ENCODE data around the gene WFIKKN1.

Gene WFIKKN1

GRCh38 chr16:646679-647172 lies 15.9 kb downstream of the WFIKKN1 start:
- in situ Hi-C loops (cut with MboI; ENCODE audit: low pct_unique_long_range_greater_than_20kb, low sequenced_read_pairs) = no loop called here

GRCh38 chr16:647173-647902 lies 16.6 kb downstream of the WFIKKN1 start:
- DNase-seq = no peak
- in situ Hi-C loops (cut with MboI; ENCODE audit: low pct_unique_long_range_greater_than_20kb, low sequenced_read_pairs) = no loop called here

More at GRCh38 chr16:646679-647172, 15.9 kb downstream of the WFIKKN1 start:
- DNase-seq = no peak

- DNase-seq = no peak
- in situ Hi-C loops (cut with MboI; ENCODE audit: low pct_unique_long_range_greater_than_20kb, low sequenced_read_pairs) = no loop called here
Measured at GRCh38 chr16:648071-648780, 17.4 kb downstream of the WFIKKN1 start.

DNA sequence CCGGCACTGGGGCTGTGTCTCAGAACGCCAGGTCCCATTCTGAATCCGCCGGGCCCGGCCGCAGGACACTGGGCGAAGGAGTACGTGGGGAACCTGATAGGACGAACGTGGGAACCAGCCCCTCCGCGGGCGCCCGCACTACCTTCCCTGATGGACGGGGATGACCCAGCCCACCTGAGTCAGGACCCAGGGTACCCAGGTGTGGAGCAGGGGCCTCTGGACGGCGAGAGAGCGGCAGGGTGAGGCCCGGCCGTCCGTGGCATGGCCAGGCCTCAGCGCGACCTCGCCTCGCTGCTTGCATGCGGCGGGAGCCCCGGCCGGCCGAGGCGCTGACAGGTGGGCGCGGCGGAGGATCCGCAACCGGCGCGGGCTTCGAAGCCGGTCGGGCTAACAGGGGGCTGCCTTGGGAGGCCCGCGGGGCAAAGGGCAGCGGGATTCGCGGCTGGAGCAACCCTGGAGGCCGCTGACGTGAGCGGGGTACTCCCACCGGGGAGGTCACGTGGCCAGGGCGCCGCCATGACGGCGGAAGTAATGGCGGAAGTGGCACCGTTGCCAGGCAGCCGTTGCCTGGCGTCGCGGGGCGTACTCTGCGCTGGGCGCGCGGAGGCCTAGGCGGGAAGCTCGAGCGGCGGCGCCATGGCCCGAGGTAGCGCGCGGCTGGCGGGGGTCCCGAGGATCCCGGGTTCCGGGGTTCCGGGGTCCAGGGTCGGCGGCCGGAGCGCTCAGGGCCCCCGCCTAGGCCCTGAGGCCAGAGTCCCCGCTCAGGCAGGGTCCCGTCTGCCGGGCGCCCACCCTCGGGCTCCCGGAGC lies 18.2 kb downstream of the WFIKKN1 start, which contains the start of gene WDR90:
Gene WDR90, plus strand, starts transcription at position 585 of the 809 bp plus-strand sequence. Its CDS starts 52 bp downstream, at position 637.
- in situ Hi-C loops (cut with MboI; ENCODE audit: low pct_unique_long_range_greater_than_20kb, low sequenced_read_pairs) = no loop called here
- DNase-seq = peak; percentile 88

- no peak for DNase-seq
- in situ Hi-C loops (cut with MboI; ENCODE audit: low pct_unique_long_range_greater_than_20kb, low sequenced_read_pairs) = no loop called here
Measured at GRCh38 chr16:649631-650030, 18.8 kb downstream of the WFIKKN1 start.

GRCh38 chr16:651844-652243 lies 21.1 kb downstream of the WFIKKN1 start:
- in situ Hi-C loops (cut with MboI; ENCODE audit: low pct_unique_long_range_greater_than_20kb, low sequenced_read_pairs) = no loop called here
- DNase-seq = no peak

GRCh38 chr16:652454-653305 lies 21.9 kb downstream of the WFIKKN1 start:
- in situ Hi-C loops (cut with MboI; ENCODE audit: low pct_unique_long_range_greater_than_20kb, low sequenced_read_pairs) = no loop called here

GRCh38 chr16:654034-654433 lies 23.2 kb downstream of the WFIKKN1 start:
- in situ Hi-C loops (cut with MboI; ENCODE audit: low pct_unique_long_range_greater_than_20kb, low sequenced_read_pairs) = no loop called here
- DNase-seq = no peak

More at GRCh38 chr16:652454-653305, 21.9 kb downstream of the WFIKKN1 start:
- no peak for DNase-seq

GRCh38 chr16:657487-657886 lies 26.7 kb downstream of the WFIKKN1 start:
- DNase-seq = no peak
- in situ Hi-C loops (cut with MboI; ENCODE audit: low pct_unique_long_range_greater_than_20kb, low sequenced_read_pairs) = no loop called here

- in situ Hi-C loops (cut with MboI; ENCODE audit: low pct_unique_long_range_greater_than_20kb, low sequenced_read_pairs) = no loop called here
- no peak for DNase-seq
Measured at GRCh38 chr16:658679-659571, 28.1 kb downstream of the WFIKKN1 start.

DNA sequence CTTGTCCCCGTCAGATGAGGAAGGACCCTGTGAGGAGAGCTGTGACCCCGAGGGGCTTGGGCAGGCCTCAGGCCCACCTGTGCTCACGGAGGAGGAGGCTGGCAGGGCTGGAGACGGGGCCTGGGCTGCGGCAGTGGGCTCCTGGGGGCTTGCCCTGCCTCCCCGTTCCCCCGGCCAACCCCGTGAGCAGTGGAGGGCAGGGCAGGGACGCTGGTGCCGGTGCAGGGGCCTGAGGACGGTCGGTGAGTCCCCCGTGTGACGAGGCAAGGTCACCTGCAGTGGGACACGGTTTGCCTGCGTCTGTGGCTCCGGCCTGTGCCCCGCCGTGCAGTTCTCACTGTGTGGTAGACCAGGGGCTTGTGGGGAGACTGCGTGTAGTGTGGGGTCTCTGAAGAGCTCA lies 28.8 kb downstream of the WFIKKN1 start:
- DNase-seq = no peak
- in situ Hi-C loops (cut with MboI; ENCODE audit: low pct_unique_long_range_greater_than_20kb, low sequenced_read_pairs) = no loop called here

GRCh38 chr16:660132-660458 lies 29.3 kb downstream of the WFIKKN1 start:
- in situ Hi-C loops (cut with MboI; ENCODE audit: low pct_unique_long_range_greater_than_20kb, low sequenced_read_pairs) = no loop called here
- DNase-seq = no peak

DNA sequence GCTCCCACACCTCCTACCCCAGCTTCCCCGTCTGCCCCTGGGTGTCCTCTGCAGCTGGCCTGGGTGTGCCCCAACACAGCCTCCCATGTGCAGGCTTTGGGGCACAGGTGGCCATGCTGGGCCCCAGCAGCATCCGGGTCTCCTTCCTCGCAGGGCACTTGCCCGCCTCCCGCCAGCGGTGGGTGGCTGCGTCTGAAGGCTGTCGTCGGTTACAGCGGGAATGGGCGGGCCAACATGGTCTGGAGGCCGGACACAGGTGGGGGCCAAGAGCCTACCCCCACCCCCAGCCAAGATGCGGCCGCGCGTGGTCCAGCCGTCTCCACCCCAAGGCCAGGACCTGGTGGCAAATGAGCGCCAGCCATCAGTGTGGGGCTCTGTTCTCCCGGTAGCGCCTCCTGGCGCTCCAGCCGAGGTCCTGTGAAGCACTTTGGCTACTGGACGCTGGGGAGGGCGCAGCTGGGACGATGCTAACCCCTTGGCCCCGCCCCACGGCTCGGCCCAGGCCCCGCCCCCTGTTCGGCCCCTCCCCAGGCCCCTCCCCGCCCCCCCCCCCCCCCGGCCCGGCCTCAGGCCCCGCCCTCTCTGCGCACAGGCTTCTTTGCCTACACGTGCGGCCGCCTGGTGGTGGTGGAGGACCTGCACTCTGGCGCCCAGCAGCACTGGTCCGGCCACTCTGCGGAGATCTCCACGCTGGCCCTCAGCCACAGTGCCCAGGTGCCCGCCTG lies 29.8 kb downstream of the WFIKKN1 start:
- DNase-seq = no peak
- in situ Hi-C loops (cut with MboI; ENCODE audit: low pct_unique_long_range_greater_than_20kb, low sequenced_read_pairs) = no loop called here

DNA sequence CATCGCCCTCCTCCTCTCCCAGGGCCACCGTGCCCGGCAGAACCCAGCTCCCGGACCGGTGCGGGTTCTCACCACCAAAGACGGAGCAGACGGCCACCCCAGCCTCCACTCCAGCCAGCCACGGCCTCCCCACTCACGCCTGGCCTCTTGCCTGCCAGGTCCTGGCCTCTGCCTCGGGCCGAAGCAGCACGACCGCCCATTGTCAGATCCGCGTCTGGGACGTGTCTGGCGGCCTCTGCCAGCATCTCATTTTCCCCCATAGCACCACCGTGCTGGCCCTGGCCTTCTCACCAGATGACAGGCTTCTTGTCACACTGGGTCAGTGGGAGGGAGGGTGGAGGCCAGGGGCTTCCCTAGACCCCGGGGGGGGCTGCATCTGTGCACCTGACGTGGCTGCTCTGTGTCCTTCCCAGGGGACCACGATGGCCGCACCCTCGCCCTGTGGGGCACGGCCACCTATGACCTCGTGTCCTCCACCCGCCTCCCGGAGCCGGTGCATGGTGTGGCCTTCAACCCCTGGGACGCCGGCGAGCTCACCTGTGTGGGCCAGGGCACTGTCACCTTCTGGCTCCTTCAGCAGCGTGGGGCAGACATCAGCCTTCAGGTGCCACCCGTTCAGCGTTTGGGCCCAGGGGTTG lies 30.5 kb downstream of the WFIKKN1 start:
- no peak for DNase-seq
- in situ Hi-C loops (cut with MboI; ENCODE audit: low pct_unique_long_range_greater_than_20kb, low sequenced_read_pairs) = no loop called here

DNA sequence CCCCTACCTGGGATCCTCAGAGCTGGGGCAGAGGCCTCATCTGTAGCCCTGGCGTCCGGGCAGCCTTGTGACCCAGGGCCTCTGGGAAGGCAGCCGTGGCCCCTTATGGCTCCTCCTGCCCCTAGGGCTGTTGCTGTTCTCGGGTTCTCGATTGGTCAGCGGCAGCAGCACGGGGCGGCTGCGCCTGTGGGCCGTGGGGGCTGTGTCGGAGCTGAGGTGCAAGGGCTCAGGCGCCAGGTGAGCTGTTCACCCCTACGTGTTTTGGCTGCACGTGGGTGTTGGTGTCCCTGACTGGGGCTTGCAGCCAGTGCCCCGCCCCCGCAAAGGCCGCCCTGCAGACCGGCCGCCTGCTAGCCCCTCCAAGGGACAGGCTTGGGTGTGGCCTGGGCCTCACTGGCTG lies 31.3 kb downstream of the WFIKKN1 start:
- no peak for DNase-seq
- in situ Hi-C loops (cut with MboI; ENCODE audit: low pct_unique_long_range_greater_than_20kb, low sequenced_read_pairs) = no loop called here

GRCh38 chr16:662597-662996 lies 31.8 kb downstream of the WFIKKN1 start:
- no peak for DNase-seq
- in situ Hi-C loops (cut with MboI; ENCODE audit: low pct_unique_long_range_greater_than_20kb, low sequenced_read_pairs) = no loop called here

DNA sequence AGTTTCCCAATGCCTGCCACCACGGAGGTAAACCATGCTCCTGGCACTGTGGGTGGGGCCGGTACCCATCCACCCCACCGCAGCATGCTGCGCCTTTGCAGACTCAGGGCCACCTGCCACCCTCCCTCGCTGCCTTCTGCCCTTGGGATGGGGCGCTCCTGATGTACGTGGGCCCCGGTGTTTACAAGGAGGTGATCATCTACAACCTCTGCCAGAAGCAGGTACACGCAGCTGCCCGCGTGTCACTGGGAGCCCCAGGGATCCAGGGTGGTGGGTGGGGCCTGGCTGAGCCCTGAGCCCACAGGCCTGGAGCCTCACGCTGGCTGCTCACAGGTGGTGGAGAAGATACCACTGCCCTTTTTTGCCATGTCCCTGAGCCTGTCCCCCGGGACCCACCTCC lies 35.8 kb downstream of the WFIKKN1 start:
- in situ Hi-C loops (cut with MboI; ENCODE audit: low pct_unique_long_range_greater_than_20kb, low sequenced_read_pairs) = no loop called here

More for the DNA sequence above, 35.8 kb downstream of the WFIKKN1 start:
- no peak for DNase-seq
